Measurements from ENCODE around the gene LIMS2. TPM values are rescaled to one million over a fixed set of nuclear protein-coding genes. Genes with fewer than 3 reads are reported as not detected.

LIMS2 gene
- total RNA-seq = 10 to 100 TPM in 1 of 2 experiments, 1 to 10 TPM in 1; 4.5 to 11.4 TPM

DNA sequence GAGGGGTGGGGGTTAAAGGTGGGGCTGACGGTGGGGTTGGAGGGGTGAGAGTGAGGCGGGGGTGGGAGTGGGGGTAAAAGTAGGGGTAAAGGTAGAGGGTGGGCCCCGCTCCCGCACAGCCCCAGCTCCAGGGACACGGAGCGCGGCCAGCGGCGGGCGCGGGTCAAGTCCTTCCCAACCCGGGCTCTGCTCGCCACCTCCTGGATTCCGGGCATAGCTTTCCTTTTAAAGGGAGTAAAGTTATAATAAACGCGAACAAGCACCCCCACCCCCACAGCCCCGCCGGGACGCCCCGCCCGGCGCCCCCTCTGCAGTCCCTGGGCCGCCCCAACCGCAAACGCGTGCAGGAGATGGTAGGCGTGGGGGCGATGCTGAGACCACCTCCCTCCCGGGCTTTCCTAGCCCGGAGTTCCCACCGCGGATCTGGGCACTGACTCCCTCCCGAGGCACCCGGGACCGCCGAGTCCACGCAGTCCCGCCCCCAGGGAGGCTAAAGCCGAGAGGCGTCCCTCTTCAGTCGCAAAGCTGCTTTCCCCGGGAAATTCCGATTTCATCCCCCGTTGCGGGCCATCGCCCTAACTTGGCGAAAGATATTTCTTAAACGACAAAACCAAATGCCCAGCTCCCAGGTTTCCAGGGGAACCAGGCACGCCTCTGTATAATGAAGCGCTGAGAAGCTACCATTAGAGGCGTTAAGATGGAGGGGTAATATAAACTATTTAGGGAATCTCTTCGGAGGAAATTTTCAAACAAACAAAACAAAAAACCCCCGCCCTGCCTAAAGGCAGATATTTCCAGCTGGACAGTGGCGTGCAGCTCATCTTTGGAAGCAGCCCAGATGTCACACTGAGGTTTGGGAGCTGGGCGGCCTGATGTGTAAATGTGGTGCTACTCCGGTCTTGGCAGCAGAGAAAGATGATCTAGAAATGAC, at the start of gene LIMS2:
TSS of gene LIMS2 (minus strand) at position 200 of the 931 bp plus-strand sequence. CDS start 506 bp downstream, outside the sequence.
- Mint-ChIP-seq H3K27ac (no peak within 1 kb of the TSS), H3K27me3 (peaks cover 62% of the 10 kb centered on the region), H3K36me3 (no peaks in the 10 kb centered on the region), H3K9me3 (ENCODE audit: low read depth) (no peaks in the 10 kb centered on the region), H3K4me1 (peaks cover 6% of the 10 kb centered on the region), H3K4me3 (peak within 1 kb of the TSS; percentile 9)
- CTCF ChIA-PET = interaction anchor here (1.2 kb wide), 1 partner anchor 84 kb away, joined by 3 read pairs; no protein-coding TSS in a partner anchor
- ATAC-seq = no peak
- DNase-seq = no peak

DNA sequence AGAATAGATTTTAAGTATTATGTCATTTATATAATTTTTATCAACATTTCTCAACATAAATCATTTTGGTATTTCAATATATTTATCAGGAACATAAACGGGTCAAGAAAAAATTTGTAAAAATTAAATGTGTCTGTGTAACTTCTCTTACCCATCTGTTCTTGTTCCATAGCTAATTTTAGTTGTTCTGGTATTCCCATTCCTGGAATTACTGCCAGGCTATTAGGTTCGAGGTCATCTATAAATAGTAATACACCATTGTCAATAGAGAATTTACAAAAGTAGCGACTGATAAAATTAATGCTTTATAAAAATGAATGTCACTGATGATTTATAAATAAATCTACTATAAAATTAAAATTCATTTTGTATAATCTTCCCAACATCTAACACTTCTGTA, 47.5 kb upstream of the LIMS2 start:
- peaks cover 35% of the 10 kb centered on the region for H3K36me3 Mint-ChIP-seq
- H3K4me1 Mint-ChIP-seq = no peaks in the 10 kb centered on the region
- CTCF ChIA-PET = no interaction called here

DNA sequence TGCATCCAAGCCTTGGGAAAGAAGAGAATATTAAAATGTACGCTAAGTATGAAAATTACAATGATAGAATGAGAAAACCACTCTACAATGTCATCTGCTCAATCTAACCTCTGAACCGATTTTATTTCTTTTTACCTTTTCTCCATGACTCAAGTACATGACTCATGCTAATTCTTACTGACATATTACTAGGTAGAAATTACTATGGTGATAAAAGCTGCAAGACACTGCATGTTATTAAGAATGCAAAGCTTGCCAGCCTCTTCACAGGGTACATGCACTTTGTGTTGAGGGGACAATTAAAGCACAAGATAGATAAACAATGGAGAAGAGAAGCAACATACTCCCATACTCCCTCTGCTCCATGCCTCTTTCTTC, 46.6 kb upstream of the LIMS2 start:
- CTCF ChIA-PET = no interaction called here
- no peak overlapping the region for H3K27ac Mint-ChIP-seq

More for the DNA sequence above, 47.5 kb upstream of the LIMS2 start:
- ATAC-seq (no peak), DNase-seq (no peak)
- no peaks in the 10 kb centered on the region for H3K27me3 Mint-ChIP-seq
- H3K27ac Mint-ChIP-seq = no peak overlapping the region
- no peak overlapping the region for H3K4me3 Mint-ChIP-seq
- H3K9me3 Mint-ChIP-seq (ENCODE audit: low read depth) = no peaks in the 10 kb centered on the region

DNA sequence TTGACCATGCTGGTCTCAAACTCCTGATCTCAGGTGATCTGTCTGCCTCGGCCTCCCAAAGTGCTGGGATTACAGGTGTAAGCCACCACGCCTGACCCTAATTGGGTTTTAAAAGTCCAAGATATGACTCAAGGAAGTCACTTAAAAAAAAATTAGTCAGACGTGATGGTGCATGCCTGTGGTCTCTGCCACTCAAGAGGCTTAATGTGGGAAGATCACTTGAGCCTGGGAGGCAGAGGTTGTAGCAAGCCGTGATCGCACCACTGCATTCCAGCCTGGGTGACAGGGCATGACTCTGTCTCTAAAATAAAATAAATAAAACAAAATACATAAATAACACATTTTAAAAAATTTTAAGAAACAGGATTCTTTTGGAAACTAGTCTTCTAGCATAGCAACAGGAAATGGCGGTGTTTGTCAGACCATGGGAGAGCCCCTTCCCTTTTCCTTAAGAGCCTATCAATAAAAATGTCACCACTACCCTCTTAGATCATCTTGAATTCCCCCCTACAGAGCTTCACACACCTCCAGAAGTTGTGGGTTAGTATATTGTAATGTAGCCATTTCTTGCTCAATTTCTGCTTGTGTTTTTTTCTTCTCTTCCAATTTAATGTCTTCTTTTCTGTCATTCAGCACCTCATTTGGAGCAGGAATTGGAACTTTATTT, 46.1 kb upstream of the LIMS2 start:
- Mint-ChIP-seq H3K27ac (no peak overlapping the region), H3K27me3 (no peaks in the 10 kb centered on the region), H3K4me1 (no peaks in the 10 kb centered on the region), H3K4me3 (no peak overlapping the region), H3K9me3 (ENCODE audit: low read depth) (no peaks in the 10 kb centered on the region), H3K36me3 (peaks cover 37% of the 10 kb centered on the region)
- DNase-seq = no peak
- ATAC-seq = no peak
- CTCF ChIA-PET = no interaction called here

More for the DNA sequence above, 46.6 kb upstream of the LIMS2 start:
- Mint-ChIP-seq H3K36me3 (peaks cover 37% of the 10 kb centered on the region), H3K4me1 (no peaks in the 10 kb centered on the region), H3K27me3 (no peaks in the 10 kb centered on the region), H3K4me3 (no peak overlapping the region), H3K9me3 (ENCODE audit: low read depth) (no peaks in the 10 kb centered on the region)
- ATAC-seq (no peak), DNase-seq (no peak)

DNA sequence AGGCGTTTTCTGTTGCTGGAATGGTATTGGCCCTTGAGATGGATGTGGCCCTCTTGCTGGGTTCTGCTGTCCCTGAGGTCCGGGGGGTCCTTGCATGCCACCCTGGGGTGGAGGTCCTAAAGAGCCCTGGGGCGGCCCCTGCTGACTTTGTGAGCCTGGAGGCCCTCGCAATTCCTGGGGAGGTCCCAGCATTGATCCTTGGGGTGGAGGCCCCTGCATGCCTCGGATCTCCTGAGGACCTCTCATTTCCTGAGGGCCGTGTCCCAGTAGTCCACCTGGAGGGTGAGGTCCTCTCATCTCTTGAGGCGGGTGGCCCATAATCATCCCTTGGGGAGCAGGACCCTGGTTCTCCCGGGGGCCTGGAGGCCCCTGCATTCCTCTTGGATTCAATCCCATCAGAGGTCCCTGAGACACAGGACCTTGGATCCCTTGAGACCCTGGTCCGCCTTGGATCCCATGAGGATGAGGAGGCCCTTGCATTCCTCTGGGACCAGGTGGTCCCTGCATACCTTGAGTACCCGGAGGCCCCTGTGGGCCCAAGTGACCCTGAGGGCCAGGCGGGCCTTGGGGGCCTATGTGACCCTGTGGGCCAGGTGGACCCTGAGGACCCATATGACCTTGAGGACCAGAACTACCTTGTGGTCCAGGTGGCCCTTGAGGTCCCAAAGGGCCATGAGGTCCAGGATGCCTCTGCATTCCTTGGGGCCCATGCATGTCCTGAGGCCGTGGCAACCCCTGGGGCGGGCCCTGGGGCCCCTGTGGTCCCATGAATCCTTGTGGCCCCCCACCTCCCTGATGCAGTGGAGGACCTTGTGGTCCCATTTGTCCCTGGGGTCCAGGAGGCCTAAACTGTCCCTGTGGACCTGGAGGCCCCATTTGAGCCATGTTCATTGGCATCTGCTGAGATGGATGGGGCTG, 44.2 kb upstream of the LIMS2 start:
- Mint-ChIP-seq H3K4me1 (no peaks in the 10 kb centered on the region), H3K27me3 (no peaks in the 10 kb centered on the region), H3K9me3 (ENCODE audit: low read depth) (no peaks in the 10 kb centered on the region), H3K4me3 (no peak overlapping the region), H3K27ac (no peak overlapping the region), H3K36me3 (peaks cover 28% of the 10 kb centered on the region)
- DNase-seq (no peak), ATAC-seq (no peak)
- CTCF ChIA-PET = interaction anchor here (1.6 kb wide), 1 partner anchor 15 kb away, joined by 4 read pairs; no protein-coding TSS in a partner anchor

- Mint-ChIP-seq H3K9me3 (ENCODE audit: low read depth) (no peaks in the 10 kb centered on the region), H3K27me3 (no peaks in the 10 kb centered on the region), H3K36me3 (peaks cover 28% of the 10 kb centered on the region), H3K4me1 (no peaks in the 10 kb centered on the region), H3K4me3 (no peak overlapping the region), H3K27ac (no peak overlapping the region)
- CTCF ChIA-PET = interaction anchor here (0.9 to 1.6 kb wide), 3 partner anchors 14 to 141 kb away, joined by 3 to 7 read pairs (median 4); no protein-coding TSS in a partner anchor
- DNase-seq (no peak), ATAC-seq (no peak)
Observed at GRCh38 chr2:127718271-127718670, 42.9 kb upstream of the LIMS2 start.

GRCh38 chr2:127715778-127716449, 40.6 kb upstream of the LIMS2 start:
- Mint-ChIP-seq H3K27ac (no peak overlapping the region), H3K4me3 (no peak overlapping the region)
- CTCF ChIA-PET = interaction anchor here (1.5 kb wide), 1 partner anchor 125 kb away, joined by 4 read pairs; no protein-coding TSS in a partner anchor

DNA sequence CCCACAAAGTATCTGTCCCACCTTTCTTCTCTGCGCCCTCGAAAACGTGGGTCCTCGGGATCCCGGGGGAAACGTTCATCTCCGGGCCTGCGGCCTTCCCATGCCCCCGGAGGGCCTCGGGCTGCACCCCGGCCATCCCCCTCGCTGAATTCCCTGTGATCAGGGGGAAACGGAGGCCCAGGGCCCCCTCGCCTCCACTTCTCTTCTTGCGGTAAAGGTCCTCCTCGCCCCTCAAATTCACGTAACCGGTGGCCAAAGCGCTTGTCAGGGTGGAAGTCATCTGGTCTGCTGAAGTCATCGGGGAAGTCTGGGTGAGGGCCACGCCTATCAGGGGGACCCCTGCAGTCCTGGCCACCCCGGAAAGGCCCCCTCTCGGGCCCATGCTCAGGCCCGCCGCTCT, 38.2 kb upstream of the LIMS2 start:
- CTCF ChIA-PET = interaction anchor here (2.0 kb wide), 1 partner anchor 9 kb away, joined by 7 read pairs; no protein-coding TSS in a partner anchor
- no peak for ATAC-seq
- no peaks in the 10 kb centered on the region for H3K9me3 Mint-ChIP-seq (ENCODE audit: low read depth)
- H3K27ac Mint-ChIP-seq = no peak overlapping the region
- peaks cover 17% of the 10 kb centered on the region for H3K36me3 Mint-ChIP-seq
- no peaks in the 10 kb centered on the region for H3K27me3 Mint-ChIP-seq
- no peak for DNase-seq
- no peaks in the 10 kb centered on the region for H3K4me1 Mint-ChIP-seq
- H3K4me3 Mint-ChIP-seq = no peak overlapping the region

More at GRCh38 chr2:127715778-127716449, 40.6 kb upstream of the LIMS2 start:
- ATAC-seq (no peak), DNase-seq (no peak)
- Mint-ChIP-seq H3K27me3 (no peaks in the 10 kb centered on the region), H3K4me1 (no peaks in the 10 kb centered on the region), H3K9me3 (ENCODE audit: low read depth) (no peaks in the 10 kb centered on the region), H3K36me3 (peaks cover 11% of the 10 kb centered on the region)

GRCh38 chr2:127712999-127713398, 37.7 kb upstream of the LIMS2 start:
- CTCF ChIA-PET = interaction anchor here (2.0 kb wide), 1 partner anchor 9 kb away, joined by 7 read pairs; no protein-coding TSS in a partner anchor
- DNase-seq = no peak
- no peak overlapping the region for H3K4me3 Mint-ChIP-seq
- peaks cover 13% of the 10 kb centered on the region for H3K36me3 Mint-ChIP-seq
- ATAC-seq = no peak
- H3K4me1 Mint-ChIP-seq = no peaks in the 10 kb centered on the region
- H3K27me3 Mint-ChIP-seq = no peaks in the 10 kb centered on the region
- H3K27ac Mint-ChIP-seq = no peak overlapping the region
- no peaks in the 10 kb centered on the region for H3K9me3 Mint-ChIP-seq (ENCODE audit: low read depth)

- no peak overlapping the region for H3K4me3 Mint-ChIP-seq
- CTCF ChIA-PET = no interaction called here
- H3K4me1 Mint-ChIP-seq = peaks cover 3% of the 10 kb centered on the region
- ATAC-seq (no peak), DNase-seq (no peak)
- peaks cover 28% of the 10 kb centered on the region for H3K36me3 Mint-ChIP-seq
- no peak overlapping the region for H3K27ac Mint-ChIP-seq
- H3K27me3 Mint-ChIP-seq = no peaks in the 10 kb centered on the region
- H3K9me3 Mint-ChIP-seq (ENCODE audit: low read depth) = no peaks in the 10 kb centered on the region
Observed at GRCh38 chr2:127709336-127709735, 34.0 kb upstream of the LIMS2 start.

GRCh38 chr2:127707890-127708648, 32.7 kb upstream of the LIMS2 start:
- H3K9me3 Mint-ChIP-seq (ENCODE audit: low read depth) = no peaks in the 10 kb centered on the region
- no peak overlapping the region for H3K4me3 Mint-ChIP-seq
- ATAC-seq (no peak), DNase-seq (no peak)
- CTCF ChIA-PET = no interaction called here
- H3K27me3 Mint-ChIP-seq = no peaks in the 10 kb centered on the region
- H3K4me1 Mint-ChIP-seq = peaks cover 11% of the 10 kb centered on the region
- peaks cover 33% of the 10 kb centered on the region for H3K36me3 Mint-ChIP-seq
- H3K27ac Mint-ChIP-seq = no peak overlapping the region
